Astrocyte (in vitro differentiated cells and primary cell): ENCODE results near the gene NKD1. TPM values are rescaled to one million over a fixed set of nuclear protein-coding genes. Genes with fewer than 3 reads are reported as not detected.

Source experiments
- DNase-seq: peaks from one replicate; pipeline ENCODE4 v3.0.0-alpha.2; 2010; ENCODE audit warnings: low read depth
- FAIRE-seq: peaks from 2 replicates; lab custom pipeline; 2011; peaks lifted over from hg19 to GRCh38; lab: Jason Lieb, UNC
- H2AFZ ChIP-seq: 2 replicates; pipeline ENCODE4 v1.6.0; 2012; ENCODE audit warnings: low read depth, low read length, inconsistent platforms
- H3K27ac ChIP-seq: 2 replicates; pipeline ENCODE4 v1.5.1; 2011; ENCODE audit warnings: low read depth, low read length, inconsistent platforms
- H3K27me3 ChIP-seq: 2 replicates; pipeline ENCODE4 v1.6.0; 2011; ENCODE audit warnings: low read length, inconsistent platforms; ENCODE audit not compliant: insufficient read depth
- H3K36me3 ChIP-seq: 2 replicates; pipeline ENCODE4 v1.5.1; 2011; ENCODE audit warnings: low read length, inconsistent platforms; ENCODE audit not compliant: insufficient read depth
- H3K4me1 ChIP-seq: 2 replicates; pipeline ENCODE4 v1.5.1; 2011; ENCODE audit warnings: low read length, inconsistent platforms; ENCODE audit not compliant: insufficient read depth
- H3K4me2 ChIP-seq: 2 replicates; pipeline ENCODE4 v1.6.0; 2012; ENCODE audit warnings: low read length, inconsistent platforms
- H3K4me3 ChIP-seq: 2 replicates; pipeline ENCODE4 v1.5.1; 2011; ENCODE audit warnings: low read depth, mild to moderate bottlenecking, low read length, inconsistent platforms; ENCODE audit not compliant: insufficient read depth
- H3K79me2 ChIP-seq: 2 replicates; pipeline ENCODE4 v1.6.0; 2012; ENCODE audit warnings: mild to moderate bottlenecking, low read length, inconsistent platforms; ENCODE audit not compliant: insufficient read depth
- H3K9ac ChIP-seq: 2 replicates; pipeline ENCODE4 v1.6.0; 2012; ENCODE audit warnings: mild to moderate bottlenecking, low read length, inconsistent platforms
- H3K9me3 ChIP-seq: 2 replicates; pipeline ENCODE4 v1.5.1; 2012; ENCODE audit warnings: low read depth, mild to moderate bottlenecking, low read length, inconsistent platforms; ENCODE audit not compliant: insufficient read depth
- H4K20me1 ChIP-seq: 2 replicates; pipeline ENCODE4 v1.6.0; 2012; ENCODE audit warnings: low read length, inconsistent platforms; ENCODE audit not compliant: insufficient read depth
- H3K27ac Mint-ChIP-seq: one replicate; pipeline ENCODE4 v1.8.0; 2021; ENCODE audit warnings: mild to moderate bottlenecking, mixed read lengths; ENCODE audit not compliant: unreplicated experiment
- H3K27me3 Mint-ChIP-seq: one replicate; pipeline ENCODE4 v1.8.0; 2021; ENCODE audit warnings: low read depth, mixed read lengths; ENCODE audit not compliant: unreplicated experiment
- H3K36me3 Mint-ChIP-seq: one replicate; pipeline ENCODE4 v1.8.0; 2021; ENCODE audit warnings: low read depth, mixed read lengths; ENCODE audit not compliant: unreplicated experiment
- H3K4me1 Mint-ChIP-seq: one replicate; pipeline ENCODE4 v1.8.0; 2021; ENCODE audit warnings: low read depth, mixed read lengths; ENCODE audit not compliant: unreplicated experiment
- H3K4me3 Mint-ChIP-seq: one replicate; pipeline ENCODE4 v1.8.0; 2021; ENCODE audit warnings: mild to moderate bottlenecking, moderate library complexity, mixed read lengths; ENCODE audit not compliant: unreplicated experiment
- H3K9me3 Mint-ChIP-seq: one replicate; pipeline ENCODE4 v1.8.0; 2021; ENCODE audit warnings: mild to moderate bottlenecking, mixed read lengths; ENCODE audit not compliant: unreplicated experiment
- CTCF ChIP-seq: IDR thresholded peaks from 2 replicates; pipeline ENCODE4 v1.5.1; 2011; ENCODE audit warnings: low read depth, mild to moderate bottlenecking, inconsistent platforms, low read length, moderate library complexity; ENCODE audit not compliant: insufficient read depth
- EZH2 ChIP-seq: IDR thresholded peaks from 2 replicates; pipeline ENCODE4 v1.6.1; 2012; ENCODE audit warnings: mild to moderate bottlenecking, low read length, inconsistent platforms; ENCODE audit not compliant: insufficient read depth
- total RNA-seq: library from RNA; stranded (reverse); gene quantifications from 2 replicates; pipeline ENCODE4 v1.2.1, GENCODE V29; 2021

The NKD1 gene
- total RNA-seq, 1 donor from 2014 or later: 9.1 TPM

DNA sequence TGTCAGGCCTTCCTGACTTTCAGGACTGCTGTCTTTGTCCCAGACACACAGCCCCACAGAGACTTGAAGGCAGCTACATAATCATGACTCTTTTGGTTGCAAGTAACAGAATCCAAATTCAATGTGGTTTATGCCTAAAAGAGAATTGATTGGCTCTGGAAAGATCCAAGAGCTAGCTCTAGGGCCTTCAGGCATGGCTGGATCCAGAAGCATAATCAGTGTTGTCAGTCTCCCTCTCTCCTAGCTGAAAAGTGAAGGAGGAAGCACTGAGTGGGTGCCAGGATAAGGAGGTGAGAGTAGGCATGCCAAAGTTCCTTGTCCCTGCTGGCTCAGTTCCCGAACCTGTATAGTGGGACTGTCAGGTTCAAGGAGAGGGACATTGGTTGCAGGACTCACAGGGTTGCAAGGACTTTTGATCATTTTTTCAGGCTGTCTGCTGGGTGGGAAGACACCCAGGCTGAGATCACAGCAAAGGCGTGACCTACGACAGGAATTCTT is 107.4 kb downstream of the NKD1 start:
- Mint-ChIP-seq H3K27ac (no peak overlapping the region), H3K36me3 (peaks cover 2% of the 10 kb centered on the region), H3K4me3 (no peak overlapping the region), H3K9me3 (no peaks in the 10 kb centered on the region), H3K4me1 (no peaks in the 10 kb centered on the region), H3K27me3 (peaks cover 27% of the 10 kb centered on the region)
- H3K4me1 ChIP-seq: no peaks in the 10 kb centered on the region
- no peak overlapping the region for H2AFZ ChIP-seq
- H3K4me2 ChIP-seq: no peak overlapping the region
- H3K36me3 ChIP-seq: no peaks in the 10 kb centered on the region
- H3K9ac ChIP-seq: no peak overlapping the region
- H3K9me3 ChIP-seq: no peaks in the 10 kb centered on the region
- H3K4me3 ChIP-seq: no peak overlapping the region
- H3K79me2 ChIP-seq: no peaks in the 10 kb centered on the region
- no peaks in the 10 kb centered on the region for H4K20me1 ChIP-seq
- TF ChIP-seq EZH2 (no peak), CTCF (no peak)
- FAIRE-seq (no peak), DNase-seq (no peak)
- no peak overlapping the region for H3K27ac ChIP-seq
- no peaks in the 10 kb centered on the region for H3K27me3 ChIP-seq

- H3K4me1 Mint-ChIP-seq: no peaks in the 10 kb centered on the region
- no peak overlapping the region for H2AFZ ChIP-seq
Observed at GRCh38 chr16:50657241-50657640, 109.0 kb downstream of the NKD1 start.

More at GRCh38 chr16:50657241-50657640, 109.0 kb downstream of the NKD1 start:
- Histone ChIP-seq H3K36me3 (no peaks in the 10 kb centered on the region), H3K9me3 (no peaks in the 10 kb centered on the region), H3K9ac (no peak overlapping the region), H3K27me3 (no peaks in the 10 kb centered on the region), H3K4me3 (no peak overlapping the region), H3K4me2 (no peak overlapping the region), H3K4me1 (no peaks in the 10 kb centered on the region), H3K79me2 (no peaks in the 10 kb centered on the region), H4K20me1 (no peaks in the 10 kb centered on the region), H3K27ac (no peak overlapping the region)
- Mint-ChIP-seq H3K4me3 (no peak overlapping the region), H3K27ac (no peak overlapping the region), H3K36me3 (no peaks in the 10 kb centered on the region), H3K9me3 (no peaks in the 10 kb centered on the region), H3K27me3 (peaks cover 33% of the 10 kb centered on the region)
- TF ChIP-seq CTCF (no peak), EZH2 (no peak)
- FAIRE-seq (no peak), DNase-seq (no peak)
